Fibroblast of lung (primary cell): Measurements from ENCODE around the gene ZNF655.

Experiments
- EZH2 ChIP-seq: IDR thresholded peaks from 2 replicates; pipeline ENCODE4 v1.5.1; 2012; ENCODE audit warnings: low read length, control low read depth, mild to moderate bottlenecking; ENCODE audit errors: missing control alignments
- TF ChIP-seq, protein P1 (sequence below), 2 donors: IDR thresholded peaks in 1 of 2; conservative IDR thresholded peaks in 1 of 2; 1 replicate in 1 of 2; 2 replicates in 1 of 2; pipeline ENCODE4 v1.5.1; 2011 to 2012; ENCODE audit warnings: low read length in 2 of 2, control low read depth in 1 of 2, inconsistent platforms in 1 of 2, low read depth in 1 of 2, mild to moderate bottlenecking in 1 of 2

- TF ChIP-seq, protein P1, sequence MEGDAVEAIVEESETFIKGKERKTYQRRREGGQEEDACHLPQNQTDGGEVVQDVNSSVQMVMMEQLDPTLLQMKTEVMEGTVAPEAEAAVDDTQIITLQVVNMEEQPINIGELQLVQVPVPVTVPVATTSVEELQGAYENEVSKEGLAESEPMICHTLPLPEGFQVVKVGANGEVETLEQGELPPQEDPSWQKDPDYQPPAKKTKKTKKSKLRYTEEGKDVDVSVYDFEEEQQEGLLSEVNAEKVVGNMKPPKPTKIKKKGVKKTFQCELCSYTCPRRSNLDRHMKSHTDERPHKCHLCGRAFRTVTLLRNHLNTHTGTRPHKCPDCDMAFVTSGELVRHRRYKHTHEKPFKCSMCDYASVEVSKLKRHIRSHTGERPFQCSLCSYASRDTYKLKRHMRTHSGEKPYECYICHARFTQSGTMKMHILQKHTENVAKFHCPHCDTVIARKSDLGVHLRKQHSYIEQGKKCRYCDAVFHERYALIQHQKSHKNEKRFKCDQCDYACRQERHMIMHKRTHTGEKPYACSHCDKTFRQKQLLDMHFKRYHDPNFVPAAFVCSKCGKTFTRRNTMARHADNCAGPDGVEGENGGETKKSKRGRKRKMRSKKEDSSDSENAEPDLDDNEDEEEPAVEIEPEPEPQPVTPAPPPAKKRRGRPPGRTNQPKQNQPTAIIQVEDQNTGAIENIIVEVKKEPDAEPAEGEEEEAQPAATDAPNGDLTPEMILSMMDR (conservative IDR thresholded peaks at IDR 0.05 in 1 of 2, IDR thresholded peaks at IDR 0.05 in 1 of 2; ENCODE audit: low read depth in 1 of 2, low read length in 2 of 2): no peak
- no peak for TF ChIP-seq EZH2
These were observed 13.3 kb downstream of the ZNF655 start for GRCh38 chr7:99571768-99572167.
